Stimulated activated CD8-positive, alpha-beta memory T cell treated with anti-CD3 and anti-CD28 coated beads, Interleukin-15, amount 100 ng/mL, for 48 hours (primary cell): ENCODE measurements around the gene GON4L.
"Not testable (repeated sequence)": the region's sequence is repeated elsewhere in the genome, so short reads cannot be mapped to it uniquely, and the experiment has no call there.

ENCODE experiments used
- DNase-seq, 2 donors: peaks; one replicate each; pipeline ENCODE4 v3.0.0-alpha.2; 2020; ENCODE audit warnings: low read depth in 2 of 2

The GON4L gene, protein sequence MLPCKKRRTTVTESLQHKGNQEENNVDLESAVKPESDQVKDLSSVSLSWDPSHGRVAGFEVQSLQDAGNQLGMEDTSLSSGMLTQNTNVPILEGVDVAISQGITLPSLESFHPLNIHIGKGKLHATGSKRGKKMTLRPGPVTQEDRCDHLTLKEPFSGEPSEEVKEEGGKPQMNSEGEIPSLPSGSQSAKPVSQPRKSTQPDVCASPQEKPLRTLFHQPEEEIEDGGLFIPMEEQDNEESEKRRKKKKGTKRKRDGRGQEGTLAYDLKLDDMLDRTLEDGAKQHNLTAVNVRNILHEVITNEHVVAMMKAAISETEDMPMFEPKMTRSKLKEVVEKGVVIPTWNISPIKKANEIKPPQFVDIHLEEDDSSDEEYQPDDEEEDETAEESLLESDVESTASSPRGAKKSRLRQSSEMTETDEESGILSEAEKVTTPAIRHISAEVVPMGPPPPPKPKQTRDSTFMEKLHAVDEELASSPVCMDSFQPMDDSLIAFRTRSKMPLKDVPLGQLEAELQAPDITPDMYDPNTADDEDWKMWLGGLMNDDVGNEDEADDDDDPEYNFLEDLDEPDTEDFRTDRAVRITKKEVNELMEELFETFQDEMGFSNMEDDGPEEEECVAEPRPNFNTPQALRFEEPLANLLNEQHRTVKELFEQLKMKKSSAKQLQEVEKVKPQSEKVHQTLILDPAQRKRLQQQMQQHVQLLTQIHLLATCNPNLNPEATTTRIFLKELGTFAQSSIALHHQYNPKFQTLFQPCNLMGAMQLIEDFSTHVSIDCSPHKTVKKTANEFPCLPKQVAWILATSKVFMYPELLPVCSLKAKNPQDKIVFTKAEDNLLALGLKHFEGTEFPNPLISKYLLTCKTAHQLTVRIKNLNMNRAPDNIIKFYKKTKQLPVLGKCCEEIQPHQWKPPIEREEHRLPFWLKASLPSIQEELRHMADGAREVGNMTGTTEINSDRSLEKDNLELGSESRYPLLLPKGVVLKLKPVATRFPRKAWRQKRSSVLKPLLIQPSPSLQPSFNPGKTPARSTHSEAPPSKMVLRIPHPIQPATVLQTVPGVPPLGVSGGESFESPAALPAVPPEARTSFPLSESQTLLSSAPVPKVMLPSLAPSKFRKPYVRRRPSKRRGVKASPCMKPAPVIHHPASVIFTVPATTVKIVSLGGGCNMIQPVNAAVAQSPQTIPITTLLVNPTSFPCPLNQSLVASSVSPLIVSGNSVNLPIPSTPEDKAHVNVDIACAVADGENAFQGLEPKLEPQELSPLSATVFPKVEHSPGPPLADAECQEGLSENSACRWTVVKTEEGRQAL (N-terminal part only)

DNA sequence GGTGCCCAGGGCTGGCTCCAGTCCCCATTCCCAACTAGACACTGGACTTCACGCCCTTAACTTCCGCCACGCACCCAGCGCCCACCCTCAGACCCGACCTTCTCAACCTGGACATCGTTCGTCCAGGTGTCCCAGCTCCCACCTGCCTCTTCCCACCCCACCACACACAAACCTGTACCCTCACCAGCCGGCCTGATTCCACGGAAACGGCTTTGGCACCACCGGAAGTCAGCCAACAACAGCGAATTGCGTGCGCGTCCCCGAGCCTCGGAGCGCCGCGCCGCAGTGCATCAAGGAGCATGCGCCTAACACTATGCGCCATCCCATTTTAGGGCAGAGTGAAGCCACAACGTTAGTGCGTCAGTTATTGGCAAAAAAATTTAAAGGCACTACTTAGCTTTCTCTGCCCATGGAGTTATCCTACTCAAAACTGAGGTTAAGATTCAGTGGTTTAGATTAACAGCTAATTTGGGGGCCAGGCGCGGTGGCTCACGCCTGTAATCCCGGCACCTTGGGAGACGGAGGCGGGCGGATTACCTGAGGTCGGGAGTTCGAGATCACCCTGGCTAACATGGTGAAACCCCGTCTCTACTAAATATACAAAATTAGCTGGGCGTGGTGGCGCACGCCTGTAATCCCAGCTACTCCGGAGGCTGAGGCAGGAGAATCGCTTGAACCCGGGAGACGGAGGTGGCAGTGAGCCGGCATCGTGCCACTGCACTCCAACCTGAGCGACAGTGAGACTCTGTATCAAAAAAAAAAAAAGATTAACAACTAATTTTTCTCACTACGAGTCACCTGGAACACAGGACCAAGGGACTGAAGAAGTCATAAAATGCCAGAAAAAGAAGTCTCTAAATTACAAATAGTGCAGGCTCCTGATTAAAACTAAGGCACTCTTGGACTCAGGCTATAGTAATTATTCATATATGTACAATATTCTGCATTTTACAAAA lies at the start of gene GON4L:
TSS of gene GON4L (minus strand) at position 240 of the 956 bp plus-strand sequence. CDS start 3,434 bp downstream, outside the sequence.
- DNase-seq = peak; percentile 81 to 84

DNA sequence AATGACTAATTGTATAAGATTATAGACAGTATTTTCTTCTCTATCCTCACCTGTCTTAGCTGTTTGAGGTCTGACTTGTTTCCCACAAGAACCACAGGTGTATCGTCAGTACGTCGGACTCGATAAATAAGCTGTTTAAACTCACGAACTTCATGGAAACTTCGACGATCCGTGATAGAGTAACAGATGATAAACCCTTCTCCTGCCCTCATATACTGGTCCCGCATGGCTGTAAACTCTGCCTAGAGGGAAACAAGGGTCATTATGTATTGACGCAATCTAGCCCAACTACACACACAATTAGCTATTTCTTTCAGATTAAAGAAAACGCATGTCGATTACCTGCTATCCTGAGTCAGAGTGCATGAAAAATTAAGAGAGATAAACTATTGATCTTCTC lies 47.2 kb upstream of the GON4L start:
- DNase-seq = no peak

DNA sequence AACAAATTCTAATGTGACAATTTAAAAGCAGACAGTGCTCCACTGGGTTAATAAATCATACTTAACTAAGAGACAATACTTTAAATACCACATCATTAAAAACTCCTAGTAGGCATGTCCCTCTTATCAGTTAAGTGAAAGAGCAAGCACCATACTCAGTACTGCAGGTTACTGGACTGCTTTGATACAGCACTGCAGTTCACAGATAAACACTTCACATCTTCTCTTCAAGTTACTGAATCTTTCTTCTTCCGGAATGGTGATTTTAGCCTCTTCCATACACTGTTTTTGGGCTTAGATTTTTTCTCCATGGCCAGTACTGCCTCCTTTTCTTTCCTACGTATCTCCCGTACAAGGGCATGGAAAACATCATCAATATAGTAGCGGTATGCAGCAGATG lies 43.1 kb upstream of the GON4L start:
- no peak for DNase-seq

DNA sequence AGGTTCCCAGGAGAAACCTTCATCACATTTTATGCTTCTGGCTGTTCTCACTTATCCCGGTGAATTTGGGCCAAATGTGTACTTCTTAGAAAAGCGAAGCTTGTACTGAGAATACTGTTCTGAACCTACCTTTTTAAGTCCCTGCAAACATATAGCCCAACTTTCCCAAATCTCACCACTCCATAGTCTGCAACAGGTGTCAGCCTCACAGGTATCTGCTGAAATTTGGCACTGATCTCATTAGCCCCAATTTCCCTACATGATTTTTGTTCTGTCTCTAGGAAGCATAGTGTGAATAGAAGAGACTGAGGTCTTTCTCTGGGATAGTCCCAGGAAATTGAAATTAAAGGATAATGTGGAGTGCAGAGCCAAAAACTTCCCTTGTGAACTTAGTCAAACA lies 42.7 kb upstream of the GON4L start:
- DNase-seq = no peak

DNA sequence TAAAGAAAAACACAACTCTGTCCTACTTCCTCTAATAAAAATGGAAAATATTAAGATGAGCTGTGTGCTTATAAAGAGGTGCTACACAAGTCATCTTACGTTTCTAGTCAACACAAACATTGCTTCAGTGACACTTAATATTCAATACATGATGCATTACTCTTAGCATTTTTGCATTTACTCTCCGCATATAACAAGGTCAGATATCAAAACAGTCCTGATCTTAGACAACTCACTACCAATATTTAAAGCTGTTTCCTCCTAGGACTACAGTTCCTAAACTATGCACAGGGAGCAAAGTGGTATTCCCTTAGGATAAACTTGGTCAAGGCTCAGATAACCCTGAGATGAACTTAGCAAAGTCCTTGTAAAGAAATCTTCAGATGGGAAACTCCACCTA lies 41.9 kb upstream of the GON4L start:
- no peak for DNase-seq

DNA sequence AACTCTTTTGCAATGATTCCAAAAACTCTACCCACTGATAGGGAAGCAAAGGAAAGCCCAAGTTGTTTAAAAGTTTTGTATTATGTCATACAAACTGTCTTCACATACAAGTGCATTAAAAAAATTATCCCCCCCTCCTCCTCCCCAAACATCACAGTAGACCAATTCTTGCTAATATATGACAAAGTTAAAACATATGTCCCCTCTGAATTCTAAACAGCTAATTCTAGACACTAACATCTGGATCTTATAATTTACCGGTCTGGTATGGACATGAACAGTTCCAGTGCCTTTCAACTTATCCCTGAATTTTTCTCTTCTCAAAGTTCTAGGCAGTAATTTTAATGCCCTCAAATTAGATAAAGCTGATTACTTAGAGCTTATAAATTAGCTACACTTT lies 40.7 kb upstream of the GON4L start:
- no peak for DNase-seq

DNA sequence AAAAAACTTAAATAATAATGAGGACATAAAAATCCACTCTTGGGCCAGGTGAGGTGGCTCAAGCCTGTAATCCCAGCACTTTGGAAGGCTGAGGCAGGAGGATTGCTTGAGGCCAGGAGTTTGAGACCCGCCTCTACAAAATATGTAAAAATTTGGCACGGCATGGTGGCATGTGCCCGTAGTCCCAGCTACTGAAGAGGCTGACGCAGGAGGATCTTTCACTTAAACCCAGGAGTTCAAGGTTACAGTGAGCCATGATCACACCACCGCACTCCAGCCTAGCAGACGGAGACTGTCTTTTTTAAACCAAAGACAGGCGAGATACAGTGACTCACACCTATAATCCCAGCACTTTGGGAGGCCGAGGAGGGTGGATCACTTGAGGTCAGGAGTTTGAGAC lies 39.5 kb upstream of the GON4L start:
- DNase-seq = not testable (repeated sequence)

DNA sequence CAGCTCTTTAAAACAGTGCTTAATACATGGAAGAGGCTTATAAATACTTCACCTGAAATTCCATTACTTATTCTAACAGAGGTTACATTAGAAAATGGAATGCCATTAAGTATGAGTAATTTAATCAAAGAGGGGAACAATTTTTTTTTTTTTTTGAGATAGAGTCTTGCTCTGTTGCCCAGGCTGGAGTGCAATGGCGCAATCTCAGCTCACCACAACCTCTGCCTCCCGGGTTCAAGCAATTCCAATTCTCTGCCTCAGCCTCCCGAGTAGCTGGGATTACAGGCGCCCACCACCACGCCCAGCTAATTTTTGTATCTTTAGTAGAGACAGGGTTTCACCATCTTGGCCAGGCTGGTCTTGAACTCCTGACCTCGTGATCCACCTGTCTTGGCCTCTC lies 38.6 kb upstream of the GON4L start:
- DNase-seq = not testable (repeated sequence)

DNA sequence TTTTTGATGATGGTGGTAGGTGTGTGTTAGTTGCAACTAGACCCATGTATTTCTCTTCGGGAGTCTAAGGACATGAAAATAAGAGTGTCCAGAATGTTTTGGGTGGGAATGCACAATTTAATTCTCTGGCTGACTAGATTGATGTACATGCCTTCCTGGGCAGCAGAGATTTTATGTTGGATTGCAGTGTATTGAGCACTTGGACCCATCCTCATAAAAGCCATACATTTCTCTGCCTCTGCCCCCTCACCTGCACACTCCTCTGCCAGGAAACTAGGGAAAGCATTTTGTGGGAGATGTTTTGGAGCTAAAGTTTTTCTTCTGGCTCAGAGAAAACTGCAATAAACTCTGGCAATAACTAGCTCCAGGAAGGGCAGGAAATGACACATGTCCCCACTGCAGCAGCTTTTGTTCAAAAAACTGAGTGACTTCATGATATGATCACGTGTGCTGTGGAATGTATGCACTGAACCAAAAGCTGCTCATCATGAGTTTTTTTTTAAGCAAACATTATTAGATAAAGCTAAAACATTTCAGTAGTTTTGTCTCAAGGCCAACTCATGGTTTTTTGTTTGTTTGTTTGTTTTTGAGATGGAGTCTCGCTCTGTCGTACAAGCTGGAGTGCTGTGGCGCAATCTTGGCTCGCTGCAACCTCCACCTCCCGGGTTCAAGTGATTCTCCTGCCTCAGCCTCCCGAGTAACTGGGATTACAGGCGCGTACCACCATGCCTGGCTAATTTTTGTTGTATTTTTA lies 36.6 kb upstream of the GON4L start:
- no peak for DNase-seq

DNA sequence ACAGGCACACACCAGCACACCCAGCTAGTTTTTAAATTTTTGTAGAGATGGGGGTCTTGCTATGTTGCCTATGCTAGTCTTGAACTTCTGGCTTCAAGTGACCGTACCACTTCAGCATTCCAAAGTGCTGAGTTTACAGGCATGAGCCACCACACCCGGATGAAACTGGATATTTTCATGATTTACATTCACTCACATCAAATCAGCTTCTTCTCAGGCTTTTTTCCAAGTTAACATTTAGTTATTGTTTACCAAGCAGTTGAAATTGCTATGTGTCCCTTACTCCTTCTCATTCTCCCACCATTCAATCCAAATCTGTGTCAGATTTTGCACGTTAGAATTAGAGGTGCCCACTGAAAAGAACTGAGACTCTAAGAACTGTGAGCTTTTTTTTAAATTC lies 35.8 kb upstream of the GON4L start:
- no peak for DNase-seq

DNA sequence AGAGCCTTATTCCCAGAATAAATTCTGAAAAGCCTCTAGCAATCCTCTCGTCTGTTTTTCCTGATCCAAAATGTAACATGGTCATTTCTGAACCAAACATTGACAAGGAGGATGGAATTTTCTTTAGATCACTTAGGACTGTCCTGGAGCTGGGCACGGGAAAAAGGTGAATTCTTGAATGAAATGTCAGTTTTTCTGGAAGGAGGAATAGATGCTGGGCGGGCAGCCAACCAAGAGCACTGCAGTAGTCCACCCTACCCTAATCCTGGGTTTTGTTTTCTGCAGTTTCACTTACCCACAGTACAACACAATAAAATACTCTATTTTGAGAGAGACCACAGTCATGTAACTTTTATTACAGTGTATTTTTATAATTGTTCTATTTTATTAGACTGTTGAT lies 33.2 kb upstream of the GON4L start:
- no peak for DNase-seq

DNA sequence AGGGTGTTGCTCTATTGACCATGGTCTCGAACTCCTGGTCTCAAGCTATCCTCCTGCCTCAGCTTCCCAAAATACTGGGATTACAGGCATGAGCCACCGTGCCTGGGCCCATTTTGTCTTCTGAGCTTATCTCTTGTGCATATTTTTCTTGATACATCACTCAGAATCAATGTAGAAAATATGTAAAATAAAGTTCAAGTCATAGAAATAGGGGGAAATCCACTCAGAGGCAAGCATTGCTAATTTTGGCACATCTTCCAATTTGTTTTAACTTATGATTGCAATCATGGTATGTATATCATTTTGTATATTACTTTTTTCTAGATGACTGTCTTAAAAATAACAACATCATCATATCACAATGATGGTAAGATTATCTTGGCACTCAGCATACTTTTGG lies 32.6 kb upstream of the GON4L start:
- no peak for DNase-seq

DNA sequence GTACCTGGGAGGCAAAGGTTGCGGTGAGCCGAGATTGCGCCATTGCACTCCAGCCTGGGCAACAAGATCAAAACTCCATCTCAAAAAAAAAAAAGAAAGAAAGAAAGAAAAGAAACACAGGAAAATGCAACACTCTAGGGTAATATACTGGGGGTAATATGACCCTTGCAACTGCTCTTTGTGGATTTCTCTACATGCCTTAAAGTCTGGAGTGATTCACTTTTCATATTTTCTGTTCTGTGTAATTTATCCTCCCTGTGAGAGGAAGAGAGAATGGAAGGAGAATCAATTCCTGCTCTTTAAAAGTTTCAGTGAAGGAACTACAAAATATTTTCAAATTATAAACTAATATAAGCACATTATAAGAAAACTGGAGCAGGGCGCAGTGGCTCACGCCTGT lies 31.5 kb upstream of the GON4L start:
- DNase-seq = no peak

DNA sequence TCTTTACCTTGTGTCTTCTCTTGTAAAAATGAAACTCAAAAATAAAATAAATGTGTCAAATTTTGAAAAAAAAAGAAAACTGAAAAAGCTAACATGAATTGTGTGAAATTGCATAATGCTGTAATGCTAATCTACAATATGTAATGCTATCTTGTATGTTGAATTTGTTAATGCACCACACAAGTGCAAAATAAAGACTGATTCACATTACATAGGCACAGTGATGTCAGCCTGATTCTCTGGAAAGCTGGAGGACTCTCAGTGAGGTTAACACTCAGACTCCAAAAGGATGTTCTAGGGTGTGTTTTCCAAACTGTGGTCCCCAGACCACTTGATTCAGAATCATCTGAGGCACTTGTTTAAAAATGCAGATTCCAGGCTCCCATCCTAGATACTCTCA lies 28.0 kb upstream of the GON4L start:
- no peak for DNase-seq

DNA sequence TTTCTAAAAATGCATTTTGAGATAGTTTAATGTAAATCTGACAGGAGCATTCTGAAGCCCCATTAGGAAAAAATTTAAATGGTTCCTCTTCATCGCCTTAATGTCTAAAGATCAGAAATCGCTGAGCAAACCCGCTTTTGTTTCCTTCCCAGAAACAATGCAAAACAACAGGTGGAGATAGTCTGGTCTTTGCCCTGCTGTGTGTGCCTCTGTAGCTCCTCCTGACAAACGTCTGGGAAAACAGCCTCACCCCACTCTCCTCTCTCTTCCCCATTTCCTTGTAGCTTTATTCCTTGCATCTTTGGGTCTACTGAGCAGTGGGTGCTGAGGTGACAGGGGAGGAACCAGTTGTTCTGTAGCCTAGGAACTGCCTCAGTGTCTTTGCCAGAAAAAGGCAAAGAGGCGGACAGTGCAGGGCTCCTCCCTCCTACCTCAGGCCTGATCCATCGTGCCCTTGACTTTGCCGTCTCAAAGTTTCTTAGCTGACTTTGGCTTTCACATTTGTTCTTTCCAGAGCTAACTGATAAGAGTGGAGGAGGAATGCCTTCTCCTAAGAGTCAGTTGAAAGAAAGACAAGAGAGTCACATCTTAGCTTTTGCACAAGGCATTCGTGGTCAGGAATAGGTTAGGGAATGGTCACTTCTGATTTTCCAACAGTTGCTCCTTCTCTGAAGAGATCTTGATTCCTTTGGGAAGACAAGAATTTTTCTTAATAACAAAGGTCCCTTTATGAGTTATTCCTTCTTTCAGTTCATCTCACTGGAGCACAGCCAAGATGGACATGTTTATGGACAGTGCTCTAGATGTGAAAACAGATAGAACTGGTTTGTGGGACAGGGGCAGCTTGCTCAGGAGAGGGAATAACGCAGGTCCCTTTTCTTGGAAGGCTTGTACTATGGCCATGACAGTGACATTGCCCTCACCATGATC lies 27.3 kb upstream of the GON4L start:
- no peak for DNase-seq

DNA sequence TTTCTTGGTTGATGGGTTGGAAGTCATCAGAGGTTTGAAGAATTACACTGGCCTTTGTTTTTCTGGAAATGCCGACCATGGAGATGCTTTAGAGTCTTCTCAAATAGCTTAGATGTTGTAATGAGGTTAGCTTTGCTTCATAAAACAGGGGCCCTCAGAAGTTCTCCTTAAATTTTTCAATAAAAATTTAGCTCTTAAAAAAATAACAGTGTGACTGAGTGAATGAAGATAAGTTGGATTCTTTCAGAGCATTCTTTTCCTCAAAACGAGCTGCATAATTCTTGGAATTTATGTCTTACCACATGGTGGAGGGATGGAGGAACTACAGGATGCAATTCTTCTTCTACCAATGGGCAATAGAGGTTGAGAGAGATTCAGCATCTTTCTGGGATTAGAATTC lies 25.8 kb upstream of the GON4L start:
- DNase-seq = no peak

DNA sequence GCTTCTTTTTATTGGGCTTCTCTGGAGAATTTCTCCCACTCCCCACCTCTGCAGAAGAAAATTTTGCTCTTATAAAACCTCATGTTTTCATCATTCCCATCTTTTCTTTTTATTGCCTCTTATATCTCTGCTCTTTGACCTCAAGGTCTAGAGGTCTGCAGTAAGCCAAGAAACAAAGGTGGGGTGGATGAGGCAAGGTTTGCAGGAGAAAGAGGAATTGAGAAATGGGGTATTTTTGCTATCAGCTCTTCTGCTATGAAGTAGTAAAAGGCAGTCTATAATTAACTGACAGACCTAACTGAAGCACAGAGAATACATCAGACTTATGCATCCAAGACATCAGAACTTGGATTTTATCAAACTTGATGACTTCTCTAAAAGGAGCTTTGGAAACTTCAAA lies 25.2 kb upstream of the GON4L start:
- no peak for DNase-seq

DNA sequence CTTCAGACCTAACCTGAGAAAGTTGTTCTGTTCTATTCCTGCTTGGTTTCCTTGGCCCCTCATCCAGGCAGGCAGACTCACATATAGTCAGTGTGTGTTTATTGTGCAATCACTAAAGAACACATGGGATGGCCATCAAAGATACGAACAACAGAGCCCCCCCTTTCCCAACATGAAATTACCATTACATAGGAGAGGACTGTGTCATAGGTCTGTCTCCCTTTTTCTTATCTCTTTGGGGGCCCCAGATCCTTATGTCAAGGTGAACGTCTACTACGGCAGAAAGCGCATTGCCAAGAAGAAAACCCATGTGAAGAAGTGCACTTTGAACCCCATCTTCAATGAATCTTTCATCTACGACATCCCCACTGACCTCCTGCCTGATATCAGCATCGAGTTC lies 23.9 kb upstream of the GON4L start:
- DNase-seq = no peak

DNA sequence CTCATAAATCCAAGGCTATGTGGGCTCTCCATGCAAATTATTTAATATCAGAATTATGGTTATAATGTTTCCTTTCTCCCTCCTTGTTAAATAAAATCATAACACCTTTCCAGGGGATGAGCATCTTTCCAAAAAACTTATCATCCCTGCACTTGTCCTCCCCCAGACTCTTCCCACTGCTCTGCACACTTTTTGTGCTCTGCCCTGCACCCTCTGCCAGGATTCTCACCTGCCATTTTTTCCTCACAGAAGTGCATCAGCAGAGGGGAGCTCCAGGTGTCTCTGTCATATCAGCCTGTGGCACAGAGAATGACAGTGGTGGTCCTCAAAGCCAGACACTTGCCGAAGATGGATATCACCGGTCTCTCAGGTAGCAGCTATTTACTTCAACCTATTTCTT lies 23.2 kb upstream of the GON4L start:
- DNase-seq = no peak
